Activated CD4-positive, alpha-beta T cell treated with anti-CD3 and anti-CD28 coated beads for 36 hours (primary cell): ENCODE results near the gene ABLIM1. TPM values are rescaled to one million over a fixed set of nuclear protein-coding genes. Genes with fewer than 3 reads are reported as not detected.

Experiments used
- ATAC-seq: fragments of 200-7000 bp; cut with Tn5 transposase; one replicate; pipeline ENCODE4 v1.10.0; 2021; ENCODE audit warnings: mild to moderate bottlenecking, moderate library complexity
- CTCF ChIA-PET: fragments of 350-600 bp; sonication (Branson Sonifier 250); formaldehyde crosslinking; loops from one replicate; lab custom pipeline; 2021; ENCODE audit warnings: antibody characterized with exemption; lab: Charles Lee
- POLR2A ChIA-PET: fragments of 350-600 bp; sonication (Branson Sonifier 250); formaldehyde crosslinking; loops from one replicate; lab custom pipeline; 2021; ENCODE audit warnings: antibody characterized with exemption, inconsistent platforms; lab: Charles Lee
- DNase-seq: peaks from one replicate; pipeline ENCODE4 v3.0.0-alpha.2; 2020
- H3K27ac Mint-ChIP-seq: one replicate; pipeline ENCODE4 v1.8.0; 2021; ENCODE audit warnings: mixed read lengths
- H3K27me3 Mint-ChIP-seq: one replicate; pipeline ENCODE4 v1.8.0; 2021; ENCODE audit warnings: mixed read lengths
- H3K36me3 Mint-ChIP-seq: one replicate; pipeline ENCODE4 v1.8.0; 2021; ENCODE audit warnings: low read depth, mixed read lengths
- H3K4me1 Mint-ChIP-seq: one replicate; pipeline ENCODE4 v1.8.0; 2021; ENCODE audit warnings: mixed read lengths
- H3K4me3 Mint-ChIP-seq: one replicate; pipeline ENCODE4 v1.8.0; 2021; ENCODE audit warnings: mild to moderate bottlenecking, moderate library complexity, mixed read lengths
- H3K9me3 Mint-ChIP-seq: one replicate; pipeline ENCODE4 v1.8.0; 2021; ENCODE audit warnings: low read depth, mixed read lengths
- intact Hi-C, 2 experiments: fragments of 100-400 bp; cut with DNase I in 1 of 2; cut with micrococcal nuclease in 1 of 2; formaldehyde crosslinking; loops; one replicate each; pipeline versions ENCODE4 v1.14.2 to v1.15.1; 2022 to 2024; cut with DNase I, micrococcal nuclease
- total RNA-seq, 2 experiments: library from RNA; stranded (reverse); gene quantifications; one replicate each; pipeline ENCODE4 v1.2.3, GENCODE V29; 2021

The ABLIM1 gene
- total RNA-seq, 2 experiments from 2014 or later: 152 to 166 TPM

- CTCF ChIA-PET: no interaction called here
- no peaks in the 10 kb centered on the region for H3K36me3 Mint-ChIP-seq
- DNase-seq (no peak), ATAC-seq (no peak)
- H3K27me3 Mint-ChIP-seq: peaks cover 2% of the 10 kb centered on the region
- intact Hi-C loops: no loop called here
- no peak overlapping the region for H3K27ac Mint-ChIP-seq
- H3K4me3 Mint-ChIP-seq: no peak overlapping the region
- POLR2A ChIA-PET: no interaction called here
- H3K4me1 Mint-ChIP-seq: peaks cover 3% of the 10 kb centered on the region
- H3K9me3 Mint-ChIP-seq: peaks cover 8% of the 10 kb centered on the region
Observed at GRCh38 chr10:114623155-114623554, 34.9 kb downstream of the ABLIM1 start.

DNA sequence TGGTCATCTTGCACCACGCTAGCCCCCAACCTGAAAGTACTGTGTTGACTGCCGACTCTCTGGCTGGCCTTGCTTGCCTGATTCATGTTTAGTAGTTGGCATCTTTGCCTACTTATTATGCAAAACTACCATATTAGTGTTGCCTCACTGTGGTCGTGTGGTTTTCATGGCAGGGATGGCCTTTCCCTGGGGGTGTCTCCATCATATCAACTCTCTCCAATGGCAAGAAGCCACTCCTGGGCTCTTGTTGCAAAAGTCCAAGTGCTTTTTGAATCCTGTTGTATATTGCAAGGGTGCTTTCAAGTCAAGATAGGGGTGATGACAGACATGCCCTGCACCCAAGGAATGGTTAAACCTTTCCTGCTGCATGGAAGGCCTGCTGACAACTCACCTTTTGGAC is 39.4 kb downstream of the ABLIM1 start:
- intact Hi-C loops: no loop called here
- H3K9me3 Mint-ChIP-seq: no peaks in the 10 kb centered on the region
- peaks cover 5% of the 10 kb centered on the region for H3K27me3 Mint-ChIP-seq
- ATAC-seq: no peak
- peaks cover 8% of the 10 kb centered on the region for H3K4me1 Mint-ChIP-seq
- DNase-seq: no peak
- POLR2A ChIA-PET: interaction anchor here (0.6 kb wide), 1 partner anchor 120 kb away, joined by 6 read pairs; no protein-coding TSS in a partner anchor
- H3K36me3 Mint-ChIP-seq: no peaks in the 10 kb centered on the region
- no peak overlapping the region for H3K4me3 Mint-ChIP-seq
- no peak overlapping the region for H3K27ac Mint-ChIP-seq
- CTCF ChIA-PET: interaction anchor here (0.8 kb wide), 1 partner anchor 89 kb away, joined by 3 read pairs; no protein-coding TSS in a partner anchor

DNA sequence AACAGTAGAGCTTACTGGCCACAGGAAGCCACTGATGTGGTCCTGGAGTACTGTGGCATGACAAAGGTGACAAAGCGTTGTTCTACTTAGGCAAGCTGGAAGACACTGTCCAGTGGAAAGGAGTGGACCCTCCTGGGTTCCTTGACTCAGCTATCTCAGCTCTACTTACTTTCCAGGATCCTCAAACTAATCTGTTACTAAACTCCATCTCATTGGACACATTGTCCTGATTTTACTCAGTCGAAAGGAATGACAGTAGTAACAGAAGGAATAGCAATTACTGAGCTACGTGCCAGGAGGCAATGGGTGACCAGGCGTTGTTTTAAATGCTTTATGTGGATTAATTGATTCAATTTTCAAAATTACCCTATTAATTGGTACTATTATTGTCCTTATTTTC is 41.6 kb downstream of the ABLIM1 start:
- peaks cover 8% of the 10 kb centered on the region for H3K4me1 Mint-ChIP-seq
- DNase-seq (no peak), ATAC-seq (no peak)
- CTCF ChIA-PET: interaction anchor here (1.1 kb wide), 1 partner anchor 9 kb away, joined by 3 read pairs; no protein-coding TSS in a partner anchor
- H3K36me3 Mint-ChIP-seq: no peaks in the 10 kb centered on the region
- no peaks in the 10 kb centered on the region for H3K9me3 Mint-ChIP-seq
- H3K27ac Mint-ChIP-seq: no peak overlapping the region
- intact Hi-C loops: no loop called here
- POLR2A ChIA-PET: no interaction called here
- H3K4me3 Mint-ChIP-seq: no peak overlapping the region
- peaks cover 5% of the 10 kb centered on the region for H3K27me3 Mint-ChIP-seq

GRCh38 chr10:114616103-114616502 is 42.0 kb downstream of the ABLIM1 start:
- Mint-ChIP-seq H3K4me3 (no peak overlapping the region), H3K27ac (no peak overlapping the region), H3K4me1 (peaks cover 8% of the 10 kb centered on the region), H3K36me3 (no peaks in the 10 kb centered on the region), H3K9me3 (no peaks in the 10 kb centered on the region), H3K27me3 (peaks cover 5% of the 10 kb centered on the region)
- DNase-seq (no peak), ATAC-seq (no peak)
- intact Hi-C loops: no loop called here
- ChIA-PET POLR2A (interaction anchor here (0.6 to 1.0 kb wide), 2 partner anchors 38 to 209 kb away, joined by 3 to 4 read pairs; no protein-coding TSS in a partner anchor), CTCF (interaction anchor here (0.6 to 1.0 kb wide), 2 partner anchors 33 to 72 kb away, joined by 3 to 4 read pairs; no protein-coding TSS in a partner anchor)

- Mint-ChIP-seq H3K27ac (no peak overlapping the region), H3K4me1 (peaks cover 8% of the 10 kb centered on the region), H3K36me3 (no peaks in the 10 kb centered on the region), H3K4me3 (no peak overlapping the region), H3K9me3 (no peaks in the 10 kb centered on the region), H3K27me3 (peaks cover 2% of the 10 kb centered on the region)
- ATAC-seq: peak; percentile 88
- intact Hi-C loops: no loop called here
- DNase-seq: peak; percentile 31
- CTCF ChIA-PET: interaction anchor here (0.5 to 1.2 kb wide), 4 partner anchors 33 to 144 kb away, joined by 3 to 4 read pairs (median 3); no protein-coding TSS in a partner anchor
- POLR2A ChIA-PET: interaction anchor here (0.6 to 1.0 kb wide), 2 partner anchors 38 to 210 kb away, joined by 3 to 4 read pairs; no protein-coding TSS in a partner anchor
Observed at GRCh38 chr10:114615600-114616007, 42.5 kb downstream of the ABLIM1 start.

GRCh38 chr10:114613237-114613979 is 44.7 kb downstream of the ABLIM1 start:
- H3K27me3 Mint-ChIP-seq: peaks cover 2% of the 10 kb centered on the region
- ChIA-PET CTCF (interaction anchor here (0.5 to 0.9 kb wide), 3 partner anchors 9 to 209 kb away, joined by 3 read pairs; no protein-coding TSS in a partner anchor), POLR2A (no interaction called here)
- no peaks in the 10 kb centered on the region for H3K36me3 Mint-ChIP-seq
- H3K9me3 Mint-ChIP-seq: no peaks in the 10 kb centered on the region
- ATAC-seq: no peak
- peaks cover 8% of the 10 kb centered on the region for H3K4me1 Mint-ChIP-seq
- H3K4me3 Mint-ChIP-seq: no peak overlapping the region
- DNase-seq: no peak
- no peak overlapping the region for H3K27ac Mint-ChIP-seq
- intact Hi-C loops: no loop called here

DNA sequence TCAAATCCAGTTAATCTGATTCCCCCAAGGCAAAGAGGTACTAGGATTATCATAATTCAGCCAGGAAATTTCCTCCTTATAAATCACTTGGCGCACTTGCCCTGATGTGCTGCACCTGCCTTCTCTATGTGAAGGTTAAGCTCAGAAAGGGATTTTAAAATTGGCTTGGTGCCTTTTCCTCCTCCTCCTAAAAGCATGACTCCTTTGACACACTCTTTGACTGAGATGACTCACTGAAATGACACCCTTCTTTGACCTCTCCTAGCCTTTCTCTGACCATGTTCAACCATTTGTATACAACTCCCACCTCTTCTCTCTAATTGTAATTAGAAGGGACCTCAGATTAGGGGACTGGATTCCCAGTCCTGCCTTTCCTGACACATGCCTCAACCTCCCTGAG is 46.5 kb downstream of the ABLIM1 start:
- intact Hi-C loops: no loop called here
- H3K27me3 Mint-ChIP-seq: peaks cover 2% of the 10 kb centered on the region
- POLR2A ChIA-PET: interaction anchor here (0.6 to 0.7 kb wide), 2 partner anchors 34 to 85 kb away, joined by 4 read pairs; no protein-coding TSS in a partner anchor
- peaks cover 8% of the 10 kb centered on the region for H3K4me1 Mint-ChIP-seq
- no peak for ATAC-seq
- no peak overlapping the region for H3K4me3 Mint-ChIP-seq
- H3K9me3 Mint-ChIP-seq: no peaks in the 10 kb centered on the region
- H3K27ac Mint-ChIP-seq: no peak overlapping the region
- CTCF ChIA-PET: no interaction called here
- DNase-seq: no peak
- no peaks in the 10 kb centered on the region for H3K36me3 Mint-ChIP-seq

DNA sequence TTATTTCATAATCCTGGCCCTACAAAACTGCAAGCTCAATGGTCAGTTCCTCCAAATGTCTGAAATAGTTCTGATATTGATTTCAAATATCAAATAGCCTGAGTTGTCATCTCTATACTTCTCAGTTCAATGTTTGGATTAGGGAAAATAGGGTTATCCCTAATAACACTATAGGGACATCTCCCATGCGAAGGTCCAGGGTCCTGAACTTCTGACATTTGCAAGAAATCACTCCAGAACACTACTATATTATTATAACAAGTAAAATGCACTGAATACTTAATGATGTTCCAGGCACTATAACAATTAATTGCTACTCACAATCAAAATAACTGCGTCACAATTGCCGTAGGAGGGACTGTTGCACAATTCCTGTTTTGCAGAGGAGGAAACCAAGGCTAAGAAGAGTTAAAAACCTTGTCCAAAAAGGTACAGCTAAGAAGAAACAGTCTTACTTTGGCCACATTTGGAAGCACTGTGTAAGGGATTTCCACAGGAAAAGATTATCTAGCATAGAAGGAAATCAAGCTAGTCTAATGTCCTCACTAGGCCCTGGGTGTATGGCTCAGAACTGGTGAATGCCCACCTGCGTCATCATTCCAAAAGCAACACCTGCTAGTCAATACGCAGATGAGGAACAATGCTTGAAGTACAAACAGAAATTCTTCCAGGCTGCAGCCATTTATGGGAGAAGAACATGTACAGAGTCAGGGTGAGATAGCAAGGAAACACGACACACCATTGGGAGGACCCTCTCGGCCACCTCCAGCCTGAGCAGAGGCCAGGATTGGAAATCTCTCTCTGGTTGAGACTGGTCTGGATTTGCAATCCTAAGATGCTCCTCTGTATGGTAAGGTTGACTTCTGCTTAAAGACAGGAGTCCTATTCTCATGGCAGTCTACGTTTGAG is 48.3 kb downstream of the ABLIM1 start:
- ChIA-PET CTCF (no interaction called here), POLR2A (no interaction called here)
- Mint-ChIP-seq H3K4me3 (no peak overlapping the region), H3K27ac (no peak overlapping the region), H3K9me3 (no peaks in the 10 kb centered on the region), H3K4me1 (peaks cover 3% of the 10 kb centered on the region), H3K27me3 (peaks cover 2% of the 10 kb centered on the region), H3K36me3 (no peaks in the 10 kb centered on the region)
- DNase-seq (no peak), ATAC-seq (no peak)
- intact Hi-C loops: no loop called here

- ChIA-PET CTCF (interaction anchor here (0.6 to 1.2 kb wide), 2 partner anchors 52 to 304 kb away, joined by 3 read pairs; no protein-coding TSS in a partner anchor), POLR2A (no interaction called here)
- DNase-seq (no peak), ATAC-seq (no peak)
- intact Hi-C loops: no loop called here
- Mint-ChIP-seq H3K4me3 (no peak overlapping the region), H3K27ac (no peak overlapping the region), H3K36me3 (no peaks in the 10 kb centered on the region), H3K27me3 (no peaks in the 10 kb centered on the region), H3K9me3 (no peaks in the 10 kb centered on the region), H3K4me1 (peaks cover 6% of the 10 kb centered on the region)
Observed at GRCh38 chr10:114607358-114607998, 50.6 kb downstream of the ABLIM1 start.

- intact Hi-C loops: no loop called here
- Mint-ChIP-seq H3K4me1 (peaks cover 12% of the 10 kb centered on the region), H3K27me3 (no peaks in the 10 kb centered on the region)
Observed at GRCh38 chr10:114605155-114605797, 52.8 kb downstream of the ABLIM1 start.

More at GRCh38 chr10:114605155-114605797, 52.8 kb downstream of the ABLIM1 start:
- POLR2A ChIA-PET: no interaction called here
- no peak overlapping the region for H3K4me3 Mint-ChIP-seq
- DNase-seq (no peak), ATAC-seq (no peak)
- H3K36me3 Mint-ChIP-seq: no peaks in the 10 kb centered on the region
- CTCF ChIA-PET: no interaction called here
- no peak overlapping the region for H3K27ac Mint-ChIP-seq
- H3K9me3 Mint-ChIP-seq: no peaks in the 10 kb centered on the region
